Femur (tissue), 1 donor: ENCODE results near the gene NSDHL.
"Not testable (repeated sequence)": the region's sequence is repeated elsewhere in the genome, so short reads cannot be mapped to it uniquely, and the experiment has no call there.

Source experiments
- DNase-seq: peaks from one replicate; pipeline ENCODE4 v3.0.0-alpha.2; 2017

NSDHL gene

DNA sequence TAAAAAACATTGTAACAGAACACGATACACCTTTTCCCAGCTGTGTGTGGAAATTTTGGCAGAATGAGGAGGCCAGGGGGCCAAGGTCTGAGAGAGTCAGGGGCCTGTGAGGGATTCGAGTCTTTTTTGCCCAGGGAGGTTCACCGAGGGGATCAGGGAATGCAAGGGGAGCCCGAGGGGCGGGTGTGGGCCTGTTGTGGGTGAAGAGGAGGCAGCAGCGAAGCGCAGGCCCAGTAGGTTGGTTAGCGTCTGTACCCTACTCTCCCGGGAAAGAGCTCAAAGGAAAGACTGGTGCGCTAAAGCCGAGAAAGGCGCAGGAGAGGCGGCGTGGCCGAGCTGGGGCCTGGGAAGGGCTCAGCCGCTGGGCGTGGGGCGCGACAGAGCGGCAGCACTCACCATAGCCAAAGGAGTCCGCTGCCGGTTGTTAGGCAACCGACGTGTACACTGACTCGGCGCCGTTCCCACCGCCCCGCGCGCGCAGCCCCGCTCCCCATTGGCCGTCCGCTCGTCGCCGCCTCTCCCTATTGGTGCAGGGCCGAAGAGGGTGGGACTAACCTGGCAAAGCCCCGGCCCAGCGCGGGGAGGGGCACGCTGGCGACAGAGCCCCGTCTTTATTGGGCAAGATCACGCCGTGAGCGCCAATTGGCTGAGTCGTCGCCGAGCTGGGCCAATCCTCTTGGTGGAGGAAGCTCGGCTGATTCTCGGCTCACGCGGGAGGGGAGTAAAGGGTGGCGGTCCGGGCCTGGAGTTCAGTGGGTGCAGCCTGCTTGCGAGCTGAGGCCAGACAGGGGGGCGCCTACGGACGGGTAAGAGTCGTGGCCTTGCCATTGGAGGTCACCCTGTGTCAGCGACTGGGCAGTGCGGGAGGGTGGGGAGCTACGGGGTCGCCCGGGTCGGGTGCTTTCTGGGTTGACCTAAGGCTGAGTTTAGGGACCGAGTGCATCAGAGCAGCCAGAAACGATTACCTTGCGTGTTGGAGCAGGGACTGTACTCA lies at the start of gene NSDHL, which contains the start of gene CETN2:
Gene NSDHL, plus strand, starts transcription at position 752 of the 994 bp plus-strand sequence. CDS start 15,262 bp downstream, outside the sequence.
Gene CETN2, minus strand, starts transcription at position 446 of the 994 bp plus-strand sequence. Its CDS starts 47 bp downstream, at position 399.
- peak; percentile 98 for DNase-seq

DNA sequence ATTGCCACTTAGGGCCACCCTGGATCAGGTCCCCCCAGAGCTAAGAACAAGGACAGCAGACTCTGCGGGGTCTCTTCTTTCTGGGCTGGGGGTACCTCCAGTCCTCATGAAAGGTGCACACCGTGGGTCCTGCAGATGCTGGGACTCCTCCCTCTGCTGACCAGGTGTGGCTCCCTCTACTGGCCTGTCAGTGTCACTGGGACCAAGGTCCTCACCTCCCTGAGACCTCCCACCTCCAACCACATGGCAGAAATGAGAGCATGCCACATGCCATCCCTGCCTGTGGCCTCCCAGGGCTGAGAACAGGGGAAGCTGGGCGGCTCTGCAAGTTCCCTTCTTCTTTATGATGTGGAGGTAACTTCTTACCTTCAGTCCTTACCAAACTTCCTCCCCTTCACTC lies 43.8 kb upstream of the NSDHL start:
- not testable (repeated sequence) for DNase-seq

DNA sequence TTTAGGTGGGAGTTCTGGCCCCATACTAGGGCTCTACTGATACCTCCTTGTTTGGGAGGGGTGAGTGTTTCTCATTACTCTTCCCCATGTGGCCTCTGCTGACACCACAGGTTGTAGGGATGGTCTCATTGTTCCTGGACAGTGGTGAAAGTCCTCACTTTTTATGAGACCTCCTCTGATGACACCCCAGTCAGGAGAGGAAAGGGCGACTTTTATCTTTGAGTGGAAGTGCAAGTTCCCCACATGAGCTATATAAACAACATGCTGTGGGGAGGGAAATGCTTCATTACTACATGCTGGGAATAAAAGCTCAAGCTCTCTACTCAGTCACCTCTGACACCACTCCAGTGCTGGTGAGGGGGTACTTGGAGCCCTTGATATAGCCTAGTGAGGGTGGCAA lies 31.9 kb upstream of the NSDHL start:
- DNase-seq: no peak

DNA sequence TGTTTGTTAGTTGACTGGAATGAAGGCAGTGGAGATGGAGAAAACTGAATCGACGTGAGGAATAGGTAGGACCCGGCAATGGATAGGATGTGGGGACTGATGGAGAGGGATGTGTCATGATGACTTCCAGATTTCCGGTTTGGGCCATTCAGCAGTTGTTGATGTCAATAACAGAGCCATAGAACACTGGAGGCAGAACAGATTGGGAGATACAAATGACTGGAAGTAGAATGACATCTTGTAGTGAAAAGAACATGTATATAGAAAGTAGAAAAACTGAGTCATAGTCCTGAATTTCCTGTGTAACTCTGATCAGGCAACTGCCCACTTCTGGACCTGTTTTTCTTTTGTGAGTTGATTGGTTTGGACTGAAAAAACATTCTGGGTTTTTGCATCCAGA lies 24.8 kb upstream of the NSDHL start:
- no peak for DNase-seq

DNA sequence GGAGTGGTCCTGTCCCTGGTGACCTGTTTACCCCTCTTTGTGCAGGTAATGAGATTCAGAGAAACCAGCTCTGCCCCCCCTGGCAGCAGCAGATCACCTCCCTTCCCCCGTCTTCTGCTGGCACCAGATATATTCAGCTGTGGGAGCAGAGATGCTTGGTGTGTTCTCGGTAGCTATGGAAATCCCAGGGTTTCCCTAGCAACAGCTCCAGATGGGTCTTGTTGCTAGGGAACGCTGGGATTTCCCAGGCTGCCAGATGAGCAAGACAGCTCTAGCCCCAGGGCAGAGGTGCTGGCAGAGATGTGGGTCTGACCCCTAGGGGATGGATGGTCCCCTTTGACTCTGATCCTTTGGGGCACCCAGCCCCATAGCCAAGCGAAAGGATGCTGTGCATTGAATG lies 20.5 kb upstream of the NSDHL start:
- no peak for DNase-seq

DNA sequence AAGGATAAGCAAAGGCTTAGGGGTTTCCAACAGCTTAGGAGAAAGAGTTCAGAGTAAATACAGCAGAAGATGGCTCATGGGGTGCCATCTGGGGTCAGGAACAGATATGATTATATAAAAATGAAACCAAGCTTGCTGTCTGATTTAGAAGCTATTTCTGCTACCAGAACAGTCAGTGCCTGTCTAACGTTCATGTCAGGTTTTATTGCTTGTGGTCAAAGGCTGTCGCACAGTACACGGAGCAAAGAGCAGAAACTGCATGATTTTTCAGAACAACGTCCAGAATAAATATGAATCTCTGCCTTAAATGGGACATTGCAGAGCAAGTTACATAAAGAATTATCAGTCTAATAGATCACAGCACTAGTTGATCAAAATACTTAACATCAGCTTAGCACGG lies 17.7 kb upstream of the NSDHL start:
- DNase-seq: no peak

DNA sequence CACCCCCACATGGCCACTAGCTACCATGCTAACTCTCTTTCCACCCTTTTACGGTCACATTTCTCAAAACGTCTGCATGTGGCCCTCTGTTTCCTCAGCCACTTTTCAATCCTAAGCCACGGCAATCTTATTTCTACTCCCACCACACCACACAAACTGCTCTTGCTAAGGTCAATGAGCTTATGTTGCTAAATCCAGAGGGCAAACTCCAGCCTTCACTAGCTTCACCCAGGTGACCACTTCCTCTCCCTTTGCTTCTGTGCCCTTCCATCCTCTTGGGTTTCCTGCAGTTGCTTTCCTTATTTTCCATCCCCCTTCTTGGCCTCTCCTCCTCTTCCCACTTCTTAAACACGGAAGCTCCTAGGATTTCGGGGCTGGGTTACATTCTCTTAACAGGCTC lies 16.8 kb upstream of the NSDHL start:
- no peak for DNase-seq

DNA sequence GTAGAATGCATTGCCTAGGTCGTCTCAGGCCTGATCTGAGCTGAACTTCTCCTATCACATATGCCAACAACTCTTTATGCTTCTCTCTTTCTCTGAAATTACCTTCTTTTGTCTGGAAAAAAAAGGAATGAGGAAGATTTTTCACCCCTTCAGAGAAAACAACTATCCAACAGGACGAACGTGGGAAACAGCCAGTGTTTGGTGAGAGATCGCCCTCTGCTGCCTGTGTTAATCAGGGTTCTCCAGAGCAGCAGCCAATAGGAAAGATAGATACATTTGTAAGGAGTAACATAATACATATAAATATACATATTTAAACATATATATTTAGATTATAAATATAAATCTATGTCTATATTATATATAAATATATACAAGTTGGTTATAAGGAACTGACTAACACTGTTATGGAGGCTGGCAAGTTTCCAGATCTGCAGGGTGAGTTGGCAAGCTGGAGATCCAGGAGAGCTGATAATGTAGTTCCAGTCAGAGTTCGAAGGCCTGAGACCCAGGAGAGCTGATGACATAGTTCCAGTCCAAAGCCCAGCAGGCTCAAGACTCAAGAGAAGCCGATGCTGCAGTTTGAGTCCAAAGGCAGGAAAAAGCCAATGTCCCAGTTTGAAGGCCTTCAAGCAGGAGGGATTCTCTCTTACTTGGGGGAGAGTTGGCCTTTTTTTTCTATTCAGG lies 13.6 kb upstream of the NSDHL start:
- DNase-seq: peak; percentile 43

DNA sequence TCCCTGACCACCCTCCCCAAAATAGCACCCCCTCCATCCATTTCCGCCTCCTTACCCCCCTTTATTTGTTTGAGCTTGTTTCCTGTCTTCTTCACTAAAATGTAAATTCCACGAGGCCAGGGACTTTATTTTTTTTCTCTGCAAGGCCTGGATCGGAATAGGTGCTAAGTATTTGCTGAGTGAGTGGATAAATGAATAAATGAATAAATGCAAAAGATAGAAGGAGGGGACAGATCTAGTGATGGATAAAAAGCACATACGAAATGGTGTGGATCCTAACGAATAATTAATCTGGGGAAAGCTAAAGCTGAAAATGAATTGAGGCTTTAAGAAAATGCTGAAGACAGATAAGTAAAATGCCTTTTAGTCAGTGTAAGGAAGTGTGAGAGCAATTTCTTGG lies 12.5 kb upstream of the NSDHL start:
- no peak for DNase-seq

DNA sequence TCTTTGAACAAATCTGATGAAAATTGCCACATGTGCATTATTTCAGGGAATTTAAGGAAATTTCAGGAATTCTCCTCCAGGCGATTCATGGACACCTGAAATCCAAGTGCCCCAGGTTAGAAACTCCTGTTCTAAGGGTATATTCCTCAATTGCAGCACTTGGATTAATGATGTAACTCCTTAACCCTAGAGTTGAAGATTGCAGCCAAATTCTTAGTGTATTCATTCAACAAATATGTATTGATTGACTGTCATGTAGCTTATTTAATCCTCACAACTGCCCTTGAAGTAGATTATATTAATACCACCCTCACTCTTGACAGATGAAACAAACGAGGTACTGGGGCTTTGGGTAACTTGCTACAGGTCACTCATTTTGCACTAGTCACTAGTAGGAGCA lies 11.6 kb upstream of the NSDHL start:
- no peak for DNase-seq

DNA sequence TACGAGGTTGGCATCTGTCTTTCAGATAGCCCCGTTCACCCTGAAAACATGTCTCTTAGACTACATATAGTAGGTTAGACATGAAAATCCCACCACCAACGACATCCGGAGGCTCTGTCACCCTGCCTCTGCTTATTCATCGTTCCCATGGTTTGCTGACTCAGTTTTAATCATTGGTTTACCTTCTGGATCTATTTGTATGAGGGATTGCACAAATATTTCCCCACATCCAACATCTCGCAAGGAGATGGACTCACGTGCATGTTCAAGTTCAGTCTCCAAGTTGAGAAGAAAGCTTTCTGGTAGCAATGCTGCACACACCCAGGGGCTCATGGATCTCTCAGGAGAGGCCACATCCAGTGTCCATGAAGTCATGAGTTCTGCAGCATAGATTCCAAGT lies 11.1 kb upstream of the NSDHL start:
- DNase-seq: no peak

DNA sequence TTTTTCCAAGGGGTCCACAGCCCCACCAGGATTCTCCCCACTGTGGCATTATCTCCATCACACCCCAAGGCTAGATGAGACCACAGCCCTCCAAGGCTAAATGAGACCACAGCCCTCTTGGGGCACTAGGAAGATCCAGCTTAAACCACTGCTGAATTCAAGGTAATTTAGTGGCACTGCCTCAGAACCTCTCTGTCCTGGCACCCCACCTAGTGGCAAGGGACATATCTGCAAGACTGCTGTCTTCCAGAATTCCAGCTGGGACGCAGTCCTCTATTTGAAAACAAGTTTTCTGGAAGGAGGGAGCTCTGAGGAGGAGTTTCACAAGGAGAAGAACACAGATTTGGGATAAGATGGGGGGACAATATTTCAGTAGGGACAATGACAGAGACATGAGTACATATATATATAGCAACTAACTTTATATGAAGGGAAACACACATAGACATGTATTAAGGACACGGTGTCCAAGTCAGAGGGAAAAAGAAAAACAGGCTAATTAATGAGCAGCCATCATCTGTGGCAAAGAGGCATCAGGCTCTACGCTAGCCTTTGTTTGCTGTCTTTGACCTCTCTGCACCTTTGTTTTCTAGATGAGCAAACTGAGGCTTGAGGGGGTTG lies 9.6 kb upstream of the NSDHL start:
- DNase-seq: no peak

DNA sequence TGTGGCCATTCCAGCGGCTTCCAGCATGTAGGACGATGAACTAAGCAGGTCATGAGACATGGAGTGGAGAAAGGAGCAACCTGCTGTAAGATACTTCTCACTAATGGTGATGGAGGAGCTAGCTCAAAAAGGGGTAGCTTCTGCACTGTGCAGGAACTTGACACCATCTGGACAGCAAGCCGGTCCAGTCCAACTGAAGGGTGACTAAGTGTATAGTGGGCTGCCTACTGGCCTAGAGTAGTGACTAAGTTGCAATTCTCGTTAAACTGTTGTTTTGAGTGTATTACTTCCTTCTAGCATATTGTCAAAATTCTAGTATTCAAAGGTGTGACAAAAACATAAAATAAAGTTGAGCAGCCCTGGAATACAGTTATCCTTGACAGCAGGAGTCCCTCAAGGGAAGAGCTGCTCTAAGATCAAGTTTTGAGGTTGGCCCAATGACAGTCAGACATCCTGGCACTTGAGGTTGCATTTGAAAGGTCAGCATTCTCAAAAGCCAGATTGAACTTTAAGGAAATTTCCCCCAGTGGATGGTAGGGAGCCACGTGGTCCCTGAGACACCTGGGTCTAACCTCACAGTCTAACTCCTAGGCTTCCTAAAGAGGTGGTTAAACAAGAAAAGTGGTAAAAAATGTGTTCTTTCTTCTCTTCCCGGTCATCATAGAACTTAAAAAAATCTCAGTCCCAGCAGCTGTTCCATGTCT lies 8.3 kb upstream of the NSDHL start:
- no peak for DNase-seq

DNA sequence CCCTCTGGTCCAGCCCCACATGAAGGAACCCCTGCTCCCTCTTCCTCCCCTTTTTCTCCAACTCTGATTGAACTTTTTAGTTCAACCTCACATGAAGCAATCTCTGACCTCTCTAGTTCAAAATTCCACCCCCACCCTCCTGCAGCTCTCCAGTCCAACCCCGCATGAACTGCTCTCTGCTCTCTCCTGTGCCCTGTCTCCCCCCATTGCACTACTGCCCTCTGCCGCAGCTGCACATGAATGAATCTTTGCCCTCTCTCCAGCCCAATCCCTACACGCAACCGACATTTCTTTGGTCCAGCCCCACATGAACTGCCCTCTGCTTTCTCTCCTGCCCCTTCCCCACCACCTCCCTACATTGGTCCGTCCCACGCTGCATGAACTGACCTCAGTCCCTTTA lies 7.2 kb upstream of the NSDHL start:
- no peak for DNase-seq

DNA sequence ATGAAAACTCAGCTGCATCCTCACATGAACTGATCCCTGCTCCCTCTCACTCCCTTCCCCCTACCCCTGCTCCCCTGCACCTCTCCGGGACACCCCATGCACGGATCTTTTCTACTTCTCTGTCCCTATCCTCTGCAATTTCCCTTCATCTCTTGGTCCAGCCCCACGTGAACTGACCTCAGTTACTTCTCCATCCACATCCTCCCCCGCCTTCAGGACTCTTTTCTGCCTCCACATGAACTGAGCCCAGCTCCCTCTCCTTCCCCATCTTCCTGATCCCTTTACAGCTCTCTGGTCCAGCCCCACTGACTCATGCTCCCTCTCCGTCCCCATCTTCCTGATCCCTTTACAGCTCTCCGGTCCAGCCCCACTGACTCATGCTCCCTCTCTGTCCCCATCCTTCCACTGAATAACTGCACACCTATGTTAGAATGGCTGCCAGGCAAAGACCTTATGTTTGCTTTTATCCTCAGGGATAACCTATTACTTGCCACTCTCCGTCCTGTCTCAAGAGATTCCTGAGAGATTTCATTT lies 6.0 kb upstream of the NSDHL start:
- no peak for DNase-seq

DNA sequence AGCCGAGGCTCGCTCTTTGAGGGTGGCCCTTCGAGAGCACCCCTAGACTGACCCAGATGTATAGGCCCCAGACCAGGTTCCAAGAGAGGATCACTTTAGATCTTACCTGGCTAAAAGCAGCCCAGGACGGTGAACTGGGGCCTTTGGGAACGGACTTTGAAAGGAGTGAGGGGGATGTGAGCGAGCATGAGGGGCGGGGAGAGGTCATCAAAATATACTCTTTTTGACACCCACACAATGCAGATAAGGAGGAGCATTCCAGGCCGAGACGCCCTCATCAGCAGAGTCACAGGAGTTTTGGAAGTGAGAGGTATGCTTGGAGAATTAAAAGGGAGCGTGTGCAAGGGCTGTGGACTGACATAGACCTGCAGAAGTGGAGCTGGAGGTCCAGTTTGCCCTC lies 528 bp downstream of the NSDHL start:
- DNase-seq: no peak

DNA sequence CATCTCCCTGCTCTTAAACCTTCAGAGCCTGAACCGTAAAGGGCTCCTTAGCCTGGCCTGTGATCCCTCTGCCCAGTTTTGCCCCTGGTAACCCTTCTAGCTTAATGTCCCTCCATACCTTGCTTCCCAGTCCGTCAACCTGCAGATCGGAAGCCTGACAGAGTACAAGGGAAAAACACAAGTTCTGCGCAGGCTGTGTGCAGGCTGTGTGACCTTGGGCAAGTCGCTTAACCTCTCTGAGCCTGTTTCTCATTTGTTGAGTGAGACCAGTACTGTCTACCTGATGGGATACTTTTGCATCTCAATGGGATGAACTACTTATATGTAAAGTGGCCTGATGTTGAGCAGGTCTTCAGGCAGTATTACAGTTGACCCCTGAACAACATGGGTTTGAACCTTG lies 1.7 kb downstream of the NSDHL start:
- no peak for DNase-seq

DNA sequence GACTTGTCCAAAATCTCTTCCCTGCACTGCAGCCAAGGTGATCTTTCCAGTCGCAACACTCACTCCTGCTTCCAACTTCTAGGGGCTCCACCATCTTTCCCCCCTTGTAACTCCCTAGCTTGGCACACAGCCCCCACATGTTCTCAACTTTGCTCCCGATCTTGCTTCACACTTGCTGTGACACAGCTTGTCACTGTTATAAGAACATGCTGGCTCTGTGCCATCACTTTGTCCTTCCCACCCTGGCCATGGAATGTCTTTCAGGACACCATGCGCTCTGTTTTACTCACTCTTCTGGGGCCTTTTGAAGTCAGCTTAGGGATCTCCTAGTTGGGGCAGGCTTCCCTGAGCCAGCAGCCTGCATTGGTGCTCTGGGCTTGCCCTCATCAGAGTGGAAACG lies 2.5 kb downstream of the NSDHL start:
- DNase-seq: no peak

DNA sequence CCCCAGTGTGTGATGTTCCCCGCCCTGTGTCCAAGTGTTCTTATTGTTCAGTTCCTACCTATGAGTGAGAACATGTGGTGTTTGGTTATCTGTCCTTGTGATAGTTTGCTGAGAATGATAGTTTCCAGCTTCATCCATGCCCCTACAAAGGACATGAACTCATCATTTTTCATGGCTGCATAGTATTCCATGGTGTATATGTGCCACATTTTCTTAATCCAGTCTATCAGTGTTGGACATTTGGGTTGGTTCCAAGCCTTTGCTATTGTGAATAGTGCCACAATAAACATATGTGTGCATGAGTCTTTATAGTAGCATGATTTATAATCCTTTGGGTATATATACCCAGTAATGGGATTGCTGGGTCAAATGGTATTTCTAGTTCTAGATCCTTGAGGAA lies 4.6 kb downstream of the NSDHL start:
- not testable (repeated sequence) for DNase-seq

DNA sequence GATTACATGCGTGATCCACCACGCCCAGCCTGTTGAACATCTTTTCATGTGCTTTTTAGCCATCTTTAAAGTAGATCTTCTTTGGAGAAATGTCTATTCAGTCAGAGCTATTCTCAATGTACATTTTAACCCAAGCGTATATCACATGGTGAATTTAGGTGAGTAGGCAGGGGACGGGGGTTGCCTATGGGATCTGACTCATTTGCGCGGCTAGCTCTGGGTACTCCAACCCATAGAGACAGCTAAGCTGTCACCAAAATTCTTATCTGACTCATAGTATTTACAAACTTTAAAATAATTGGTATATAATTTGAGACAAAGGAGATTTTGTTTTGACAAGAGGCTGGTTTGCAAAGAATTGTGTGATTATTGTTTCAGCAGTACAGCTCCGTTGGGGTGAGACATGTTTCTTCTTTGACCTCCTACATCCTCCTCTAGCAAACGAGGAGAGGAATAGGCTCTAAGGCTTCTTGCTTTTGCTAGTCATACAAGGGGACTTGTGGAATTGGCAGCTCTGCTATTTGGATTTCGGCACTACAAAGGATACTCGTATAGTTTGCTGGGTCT lies 12.0 kb downstream of the NSDHL start:
- no peak for DNase-seq

DNA sequence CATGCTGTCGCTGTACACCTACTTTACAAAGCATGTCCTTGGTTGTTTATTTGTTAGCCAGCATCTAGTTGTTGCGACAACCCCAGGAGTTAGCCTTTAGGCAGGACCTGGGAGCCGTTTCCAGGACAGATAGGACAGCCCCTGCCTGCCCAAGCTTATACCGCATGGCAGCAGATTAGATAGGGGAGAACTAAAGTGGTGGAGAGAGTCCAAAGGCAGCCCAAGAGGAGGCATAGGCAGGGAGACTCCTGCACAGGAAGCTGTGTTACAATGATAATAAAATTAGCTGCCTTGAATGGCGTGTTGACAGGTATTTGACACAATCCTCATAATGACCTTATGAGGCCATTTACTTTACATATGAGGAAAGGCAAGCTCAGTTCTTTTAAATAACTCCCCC lies 13.0 kb downstream of the NSDHL start:
- DNase-seq: no peak

DNA sequence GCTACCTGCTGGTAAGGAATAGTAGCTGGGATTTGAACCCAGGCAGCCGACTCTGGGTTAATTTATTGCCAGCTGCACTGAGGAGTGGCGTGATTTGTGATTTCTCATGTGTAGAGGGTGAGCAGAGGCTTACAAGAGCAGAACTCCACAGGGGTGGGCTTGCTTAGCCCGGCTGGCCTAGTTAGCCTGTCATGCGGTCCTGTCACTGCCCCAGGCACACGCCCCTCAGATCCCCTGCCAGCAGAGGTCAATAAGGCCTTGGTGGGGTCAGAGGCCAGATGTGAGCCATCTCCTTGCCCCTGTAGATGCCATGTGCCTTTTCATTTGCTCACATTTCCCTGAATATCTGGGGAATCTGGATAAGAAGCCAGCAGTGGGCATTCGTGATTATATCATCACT lies 13.4 kb downstream of the NSDHL start:
- no peak for DNase-seq
